H1 (cell line): ENCODE measurements around the gene PPOX. TPM values are rescaled to one million over a fixed set of nuclear protein-coding genes. Genes with fewer than 3 reads are reported as not detected.

Source experiments
- CTCF ChIA-PET: fragments of 300-600 bp; sonication (Branson Sonifier 250); formaldehyde crosslinking; loops from one replicate; lab custom pipeline; 2021; ENCODE audit not compliant: partially characterized antibody; lab: Charles Lee
- POLR2A ChIA-PET: fragments of 300-600 bp; sonication (Branson Sonifier 250); formaldehyde crosslinking; loops from one replicate; lab custom pipeline; 2021; ENCODE audit warnings: inconsistent platforms; ENCODE audit not compliant: partially characterized antibody; lab: Charles Lee
- DNase-seq, 2 experiments: peaks; one replicate each; pipeline versions ENCODE4 v3.0.0 to v3.0.0-alpha.2; 2010 to 2022; ENCODE audit warnings: low spot score in 2 of 2, low read depth in 1 of 2, mixed read lengths in 1 of 2
- FAIRE-seq: peaks from 2 replicates; lab custom pipeline; 2011; peaks lifted over from hg19 to GRCh38; lab: Jason Lieb, UNC
- H2AFZ ChIP-seq: 2 replicates; pipeline ENCODE4 v1.8.1; 2012; ENCODE audit warnings: low read length, inconsistent platforms
- H2AK5ac ChIP-seq: 2 replicates; pipeline ENCODE4 v1.6.1; 2013; ENCODE audit warnings: low read depth, low read length
- H2BK120ac ChIP-seq: replicated peaks from 2 replicates; pipeline ENCODE3; 2013; ENCODE audit warnings: low read depth, low read length, inconsistent platforms
- H2BK12ac ChIP-seq: 2 replicates; pipeline ENCODE4 v1.6.1; 2013; ENCODE audit warnings: low read depth, low read length
- H2BK15ac ChIP-seq: 2 replicates; pipeline ENCODE4 v1.6.1; 2013; ENCODE audit warnings: low read length
- H2BK20ac ChIP-seq: 2 replicates; pipeline ENCODE4 v1.6.1; 2013; ENCODE audit warnings: low read length
- H2BK5ac ChIP-seq: 2 replicates; pipeline ENCODE4 v1.6.1; 2013; ENCODE audit warnings: low read depth, low read length
- H3K14ac ChIP-seq: 2 replicates; pipeline ENCODE4 v1.6.1; 2013; ENCODE audit warnings: inconsistent platforms; ENCODE audit not compliant: insufficient read length
- H3K18ac ChIP-seq: 2 replicates; pipeline ENCODE4 v1.6.1; 2013; ENCODE audit warnings: low read length; ENCODE audit errors: extremely low read depth
- H3K23ac ChIP-seq: 2 replicates; pipeline ENCODE4 v1.6.1; 2013; ENCODE audit warnings: inconsistent platforms; ENCODE audit not compliant: insufficient read length
- H3K23me2 ChIP-seq: 2 replicates; pipeline ENCODE4 v1.6.1; 2013; ENCODE audit warnings: low read depth, low read length
- H3K27ac ChIP-seq: 2 replicates; pipeline ENCODE4 v1.6.1; 2011; ENCODE audit warnings: low read depth, low read length, inconsistent platforms
- H3K27me3 ChIP-seq, 4 experiments: replicated peaks in 1 of 4; 1 replicate in 1 of 4; 2 replicates in 3 of 4; pipeline versions ENCODE4 v1.6.1 to v1.8.1; 2011 to 2013; ENCODE audit warnings: low read length in 3 of 4, mild to moderate bottlenecking in 3 of 4, inconsistent platforms in 2 of 4, mixed read lengths in 2 of 4, moderate library complexity in 1 of 4; ENCODE audit not compliant: control insufficient read depth in 3 of 4, insufficient read depth in 3 of 4; ENCODE audit errors: extremely low read depth in 1 of 4
- H3K36me3 ChIP-seq, 4 experiments: 2 replicates each; pipeline versions ENCODE4 v1.6.1 to v1.8.1; 2011 to 2013; ENCODE audit warnings: mild to moderate bottlenecking in 4 of 4, low read length in 3 of 4, moderate library complexity in 2 of 4, control low read depth in 1 of 4, inconsistent platforms in 1 of 4; ENCODE audit not compliant: insufficient read depth in 4 of 4, control insufficient read depth in 2 of 4
- H3K4ac ChIP-seq: replicated peaks from 2 replicates; pipeline ENCODE3; 2013; ENCODE audit warnings: low read length, low read depth, mixed read lengths, inconsistent platforms; ENCODE audit not compliant: insufficient read length
- H3K4me1 ChIP-seq, 4 experiments: replicated peaks in 1 of 4; 1 replicate in 1 of 4; 2 replicates in 3 of 4; pipeline versions ENCODE4 v1.6.1 to v1.8.1; 2011 to 2013; ENCODE audit warnings: low read length in 3 of 4, inconsistent platforms in 2 of 4, mixed read lengths in 1 of 4; ENCODE audit not compliant: insufficient read depth in 4 of 4, control insufficient read depth in 3 of 4
- H3K4me2 ChIP-seq, 2 experiments: 2 replicates each; pipeline versions ENCODE4 v1.6.1 to v1.8.1; 2011 to 2013; ENCODE audit warnings: low read depth in 2 of 2, low read length in 2 of 2, control low read depth in 1 of 2, inconsistent platforms in 1 of 2, mild to moderate bottlenecking in 1 of 2; ENCODE audit not compliant: insufficient read depth in 1 of 2
- H3K4me3 ChIP-seq, 4 experiments: fragments of 200-600, 300-600 bp in 1 of 4; sonication (generic), shearing (Covaris generic), sonication (Bioruptor Twin) in 1 of 4; 2 replicates each; pipeline versions ENCODE4 v1.5.1 to v1.8.1; 2011 to 2016; ENCODE audit warnings: low read length in 4 of 4, low read depth in 3 of 4, control low read depth in 2 of 4, inconsistent platforms in 2 of 4, mild to moderate bottlenecking in 2 of 4, mixed read lengths in 1 of 4, moderate library complexity in 1 of 4; ENCODE audit not compliant: insufficient read depth in 2 of 4; ENCODE audit errors: extremely low read depth in 1 of 4
- H3K56ac ChIP-seq: replicated peaks from 2 replicates; pipeline ENCODE3; 2013; ENCODE audit warnings: low read depth, mild to moderate bottlenecking, mixed read lengths, low read length, inconsistent platforms; ENCODE audit not compliant: insufficient read length
- H3K79me1 ChIP-seq: 2 replicates; pipeline ENCODE4 v1.6.1; 2013; ENCODE audit warnings: low read depth, low read length, control low read depth
- H3K79me2 ChIP-seq, 2 experiments: 2 replicates each; pipeline versions ENCODE4 v1.6.1 to v1.8.1; 2012 to 2013; ENCODE audit warnings: low read length in 2 of 2, mild to moderate bottlenecking in 2 of 2, inconsistent platforms in 1 of 2; ENCODE audit not compliant: insufficient read depth in 2 of 2, control insufficient read depth in 1 of 2
- H3K9ac ChIP-seq, 4 experiments: replicated peaks in 1 of 4; 1 replicate in 1 of 4; 2 replicates in 3 of 4; pipeline versions ENCODE4 v1.6.1 to v1.8.1; 2011 to 2013; ENCODE audit warnings: low read depth in 3 of 4, low read length in 3 of 4, control low read depth in 2 of 4, mild to moderate bottlenecking in 2 of 4, moderate library complexity in 2 of 4, inconsistent platforms in 1 of 4; ENCODE audit errors: extremely low read depth in 1 of 4
- H3K9me3 ChIP-seq, 2 experiments: 2 replicates each; pipeline versions ENCODE4 v1.6.1 to v1.8.1; 2012 to 2013; ENCODE audit warnings: mild to moderate bottlenecking in 2 of 2, moderate library complexity in 2 of 2, control low read depth in 1 of 2, inconsistent platforms in 1 of 2, low read depth in 1 of 2, low read length in 1 of 2, mixed read lengths in 1 of 2; ENCODE audit not compliant: insufficient read depth in 2 of 2
- H4K20me1 ChIP-seq, 2 experiments: replicated peaks in 1 of 2; 2 replicates each; pipeline versions ENCODE3 to v1.8.1; 2011 to 2013; ENCODE audit warnings: inconsistent platforms in 2 of 2, low read length in 2 of 2, mild to moderate bottlenecking in 1 of 2; ENCODE audit not compliant: insufficient read depth in 2 of 2, control insufficient read depth in 1 of 2
- H4K5ac ChIP-seq: 2 replicates; pipeline ENCODE4 v1.6.1; 2013; ENCODE audit warnings: low read length, low read depth, mixed read lengths, inconsistent platforms; ENCODE audit not compliant: insufficient read length
- H4K8ac ChIP-seq: 2 replicates; pipeline ENCODE4 v1.8.0; 2013; ENCODE audit warnings: mild to moderate bottlenecking, moderate library complexity, low read length, inconsistent platforms; ENCODE audit not compliant: insufficient read depth; ENCODE audit errors: extremely low read depth
- H4K91ac ChIP-seq: replicated peaks from 2 replicates; pipeline ENCODE3; 2013; ENCODE audit warnings: low read length, mixed read lengths, inconsistent platforms; ENCODE audit not compliant: insufficient read length
- KDM4A ChIP-seq: IDR thresholded peaks from one replicate; pipeline ENCODE4 v1.7.1; 2012; ENCODE audit warnings: low read depth, mild to moderate bottlenecking, moderate library complexity, low read length, inconsistent platforms; ENCODE audit not compliant: severe bottlenecking
- POLR2AphosphoS5 ChIP-seq: IDR thresholded peaks from 2 replicates; pipeline ENCODE4 v1.6.1; 2011; ENCODE audit warnings: low read depth, low read length
- RAD21 ChIP-seq, 2 experiments: IDR thresholded peaks in 1 of 2; conservative IDR thresholded peaks in 1 of 2; 2 replicates each; pipeline ENCODE4 v1.6.1; 2011; ENCODE audit warnings: low read depth in 2 of 2, low read length in 2 of 2, improper control_type of control experiment in 1 of 2, inconsistent platforms in 1 of 2, mild to moderate bottlenecking in 1 of 2, moderate library complexity in 1 of 2
- SAP30 ChIP-seq: fragments of 300-600 bp; sonication (generic); IDR thresholded peaks from 2 replicates; pipeline ENCODE4 v1.7.1; 2012; ENCODE audit warnings: low read length, moderate library complexity, mild to moderate bottlenecking, inconsistent platforms; ENCODE audit not compliant: insufficient read depth, insufficient replicate concordance
- SIX5 ChIP-seq: IDR thresholded peaks from 2 replicates; pipeline ENCODE4 v1.6.1; 2011; ENCODE audit warnings: mild to moderate bottlenecking, low read depth, low read length
- SP4 ChIP-seq: IDR thresholded peaks from 2 replicates; pipeline ENCODE4 v1.6.1; 2012; ENCODE audit warnings: low read length, inconsistent platforms
- TAF7 ChIP-seq: optimal IDR thresholded peaks from 2 replicates; pipeline ENCODE3; 2011; ENCODE audit warnings: low read depth, mild to moderate bottlenecking, inconsistent platforms, low read length, moderate library complexity, borderline replicate concordance
- WGBS, 2 experiments: shearing (Covaris generic) in 1 of 2; methylation state at CpG; one replicate each; pipeline versions ENCODE4 v1.1.6 to v1.1.7; 2013 to 2015; ENCODE audit warnings: low lambda C conversion rate in 2 of 2, mixed read lengths in 2 of 2, inconsistent platforms in 1 of 2, low coverage in 1 of 2, missing lambda C conversion rate in 1 of 2; ENCODE audit not compliant: insufficient replicate concordance in 2 of 2, insufficient coverage in 1 of 2, insufficient read length in 1 of 2; ENCODE audit errors: extremely low coverage in 1 of 2, missing lambda C conversion rate in 1 of 2; 5-methylcytosine and 5-hydroxymethylcytosine counted together
- polyA plus RNA-seq, 7 experiments: library from polyadenylated mRNA; depleted of rRNA in 3 of 7; stranded (reverse) in 5 of 7; unstranded in 2 of 7; fragments of >200 nt in 5 of 7; fragments of 200-250 nt in 2 of 7; gene quantifications; 1 replicate in 5 of 7; 2 replicates in 1 of 7; 4 replicates in 1 of 7; pipeline versions ENCODE4 v1.2.1 to v1.2.3, GENCODE V29; 2011 to 2013; ENCODE audit warnings: missing spikeins in 2 of 7, mixed read lengths in 2 of 7
- total RNA-seq: library from RNA; stranded (reverse); fragmentation: NEBNext Ultra II Directional; extraction: Animal tissue kit (Norgen Biotek cat#: 25700); gene quantifications from 2 replicates; pipeline ENCODE4 v1.2.1, GENCODE V29; 2021

PPOX gene
- total and polyA plus RNA-seq, 2 of the 8 experiments (the other 6 are each of a cell fraction or from before 2014, with no cell fraction given), result 39.4 to 40.4 TPM

DNA sequence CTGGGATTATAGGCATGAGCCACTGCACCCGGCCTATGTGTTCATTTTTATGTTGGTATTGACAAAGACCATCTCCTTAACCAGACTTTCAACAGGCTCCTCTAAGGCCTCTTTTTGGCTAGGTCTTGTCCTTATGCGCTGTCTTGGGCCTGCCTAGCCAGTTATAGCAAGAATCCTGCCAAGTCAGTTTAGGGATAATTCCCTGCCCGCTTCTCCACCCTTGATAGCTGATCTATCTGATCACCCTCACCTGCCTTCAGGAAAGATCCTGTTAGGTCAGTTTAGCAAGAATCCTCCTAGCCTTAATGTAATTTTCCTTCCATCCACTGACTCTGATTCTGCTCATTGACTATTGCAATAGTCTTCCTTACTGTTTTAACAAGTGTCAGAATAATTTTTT lies 13.5 kb downstream of the PPOX start:
- H2AFZ ChIP-seq, result no peak overlapping the region
- H2BK120ac ChIP-seq, result no peak overlapping the region
- ChIA-PET POLR2A (interaction anchor here (0.6 to 1.6 kb wide), 5 partner anchors 17 to 233 kb away, joined by 3 to 5 read pairs (median 4); partner anchors contain the start of gene NDUFS2), CTCF (interaction anchor here (1.0 to 5.5 kb wide), 7 partner anchors 9 to 202 kb away, joined by 3 to 37 read pairs (median 4); partner anchors contain the start of genes ADAMTS4 and PPOX)
- no peaks in the 10 kb centered on the region for H3K27me3 ChIP-seq
- H3K4me3 ChIP-seq, result no peak overlapping the region
- no peak overlapping the region for H3K27ac ChIP-seq
- H3K23ac ChIP-seq, result no peak overlapping the region
- peaks cover 0 to 4% of the 10 kb centered on the region in 2 experiments; a peak in 1 of 4 replicates for H3K79me2 ChIP-seq
- WGBS, 2 experiments, result 100% methylated on average over 3 of the region's 3 CpGs; no CpG with 5 or more reads in 1 of the 2 experiments
- no peak overlapping the region for H3K18ac ChIP-seq
- H2BK15ac ChIP-seq, result no peak overlapping the region
- no peak overlapping the region for H3K4me2 ChIP-seq
- H3K23me2 ChIP-seq, result peaks cover 2% of the 10 kb centered on the region; the same call in 1 of the 2 replicates
- H4K91ac ChIP-seq, result no peak overlapping the region
- no peak overlapping the region for H3K14ac ChIP-seq
- DNase-seq (no peak), FAIRE-seq (no peak)
- no peak overlapping the region for H2BK5ac ChIP-seq
- H2BK12ac ChIP-seq, result no peak overlapping the region
- peaks cover 4% of the 10 kb centered on the region for H3K79me1 ChIP-seq
- H4K8ac ChIP-seq, result no peak overlapping the region
- H2AK5ac ChIP-seq, result no peak overlapping the region
- TF ChIP-seq POLR2AphosphoS5 (no peak), RAD21 (IDR thresholded peaks at IDR 0.05 in 1 of 2, conservative IDR thresholded peaks at IDR 0.05 in 1 of 2; ENCODE audit: low read depth in 2 of 2, low read length in 2 of 2) (no peak), TAF7 (no peak), KDM4A (no peak), SIX5 (no peak), SAP30 (no peak), SP4 (no peak)
- peaks cover 0 to 13% (median under 1%) of the 10 kb centered on the region in 4 experiments; a peak in 3 of 7 replicates for H3K4me1 ChIP-seq
- H3K4ac ChIP-seq, result no peak overlapping the region
- H4K20me1 ChIP-seq, result peaks cover 0 to 4% of the 10 kb centered on the region in 2 experiments
- H3K36me3 ChIP-seq, result peaks cover 0 to 9% (median 2%) of the 10 kb centered on the region in 4 experiments; a peak in 4 of 8 replicates
- H2BK20ac ChIP-seq, result no peak overlapping the region
- H4K5ac ChIP-seq, result no peak overlapping the region
- no peaks in the 10 kb centered on the region for H3K9me3 ChIP-seq
- no peak overlapping the region for H3K56ac ChIP-seq
- no peak overlapping the region for H3K9ac ChIP-seq
